Ecto neural progenitor cell (in vitro differentiated cells): ENCODE measurements around the gene EPN1.

Experiments used
- DNase-seq: peaks from one replicate; pipeline ENCODE4 v3.0.0-alpha.2; 2018; ENCODE audit warnings: low spot score

The EPN1 gene

GRCh38 chr19:55646889-55647731 is 27.9 kb upstream of the EPN1 start:
- DNase-seq, result no peak

DNA sequence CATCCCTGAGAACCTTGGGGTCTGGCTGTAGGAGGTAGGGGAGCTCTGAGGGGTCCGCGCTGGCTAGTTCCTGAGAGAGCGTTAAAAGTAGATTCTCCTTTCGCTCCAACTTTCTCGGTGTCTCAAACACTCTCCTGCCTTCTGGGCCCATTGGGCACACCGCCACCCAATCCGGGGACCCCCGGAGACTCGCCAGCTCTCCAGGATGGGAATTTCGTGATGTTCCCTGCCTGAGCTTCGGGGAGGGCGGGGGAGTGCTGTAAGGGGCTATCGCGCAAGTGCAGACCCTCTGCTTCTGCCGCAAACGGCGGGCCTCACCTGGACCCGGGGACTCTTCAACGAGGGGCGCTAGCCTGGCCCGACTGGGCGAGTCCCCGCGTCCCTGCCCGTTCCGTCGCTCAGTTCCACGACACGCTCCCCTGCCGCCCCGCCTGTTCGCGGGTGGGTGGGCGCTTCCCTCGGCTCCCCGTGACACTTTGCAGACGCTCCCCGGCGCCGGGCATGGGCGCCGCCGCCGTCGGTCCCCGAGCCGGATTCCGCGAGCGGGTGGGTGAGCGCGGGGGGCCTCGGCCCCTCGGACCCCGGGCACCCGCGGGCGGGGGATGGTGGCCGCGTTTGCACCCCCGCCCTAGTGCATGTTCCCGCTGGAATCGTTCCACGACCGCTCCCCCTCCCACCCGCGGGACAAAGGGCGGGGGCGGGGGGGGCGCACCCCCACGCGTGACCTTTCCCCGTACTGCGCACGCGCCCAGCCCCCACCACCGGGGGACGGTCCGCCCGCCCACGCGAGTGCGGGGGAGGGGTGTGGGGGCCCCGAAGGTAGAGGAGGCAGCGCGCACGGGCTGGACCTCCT is 27.1 kb upstream of the EPN1 start, which contains the start of gene CCDC106:
Gene CCDC106 (plus strand): TSS at position 481 of the 853 bp plus-strand sequence. CDS start 835 bp downstream, outside the sequence.
- DNase-seq, result peak; percentile 87

DNA sequence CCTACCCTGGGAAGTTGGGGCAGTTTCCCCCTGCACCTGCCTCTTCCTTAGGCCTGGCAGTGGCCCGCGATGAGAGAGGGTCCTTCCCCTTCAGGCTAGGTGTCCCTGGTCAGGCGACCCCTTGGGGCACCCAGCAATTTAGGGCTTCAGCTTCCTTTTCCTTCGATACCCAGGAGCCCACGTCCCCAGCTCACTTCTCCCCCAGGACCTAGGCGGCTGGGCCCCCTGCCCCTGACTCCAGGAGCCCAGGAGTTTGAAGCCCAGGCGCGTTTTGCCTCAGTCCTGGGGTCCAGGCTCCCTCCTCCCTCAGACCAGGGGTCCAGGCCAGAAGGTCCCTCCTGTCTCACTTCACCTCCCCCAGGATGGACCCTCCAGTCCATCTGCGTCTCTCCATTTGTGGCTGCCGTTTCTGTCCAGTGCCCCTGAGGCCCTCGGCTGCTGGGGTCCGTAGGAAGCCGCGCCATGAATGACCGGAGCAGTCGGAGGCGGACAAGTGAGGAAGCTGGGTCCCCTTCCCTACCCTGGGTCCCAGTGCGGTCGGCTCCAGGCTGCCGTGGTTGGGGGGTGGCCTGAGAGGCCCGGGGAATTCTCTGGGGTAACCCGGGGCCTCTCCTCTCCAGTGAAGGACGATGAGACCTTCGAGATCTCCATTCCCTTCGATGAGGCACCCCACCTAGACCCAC is 26.3 kb upstream of the EPN1 start:
- DNase-seq, result no peak

DNA sequence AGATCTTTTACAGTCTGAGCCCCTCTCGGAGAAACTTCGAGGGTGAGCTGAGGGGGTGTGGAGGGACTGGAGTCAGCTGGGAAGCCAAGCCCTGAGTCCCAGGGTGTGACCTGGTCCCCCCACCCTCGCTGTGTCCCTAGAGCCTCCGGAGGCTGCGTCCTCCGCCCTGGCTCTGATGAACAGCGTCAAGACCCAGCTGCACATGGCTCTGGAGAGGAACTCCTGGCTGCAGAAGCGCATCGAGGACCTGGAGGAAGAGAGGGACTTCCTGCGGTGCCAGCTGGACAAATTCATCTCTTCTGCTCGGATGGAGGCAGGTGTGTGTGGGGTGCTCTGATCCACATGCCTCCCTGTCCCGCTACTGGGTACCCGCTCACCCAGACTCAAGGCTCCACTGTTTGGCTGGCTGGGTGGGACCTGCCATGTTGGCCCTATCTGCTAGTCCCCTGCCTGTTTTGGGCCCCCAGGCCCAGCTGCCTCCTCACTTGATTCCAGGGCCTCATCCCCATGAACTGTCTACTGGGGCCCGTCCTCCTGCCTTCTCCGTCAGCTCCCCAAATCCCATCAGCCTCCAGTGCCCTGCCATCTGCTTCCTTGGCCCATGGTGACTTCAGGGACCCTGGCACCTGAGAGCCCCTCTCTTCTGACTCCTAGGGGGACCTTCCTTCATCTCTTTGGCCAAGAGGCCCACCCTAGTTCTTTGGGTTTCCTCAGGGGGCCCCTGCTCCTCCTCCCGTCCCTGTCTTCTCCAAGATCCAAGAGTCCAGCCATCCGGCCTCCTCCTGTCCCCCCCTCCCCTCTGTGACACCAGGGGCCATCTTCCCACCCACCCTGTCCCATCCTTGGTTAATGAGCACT is 25.5 kb upstream of the EPN1 start:
- no peak for DNase-seq

DNA sequence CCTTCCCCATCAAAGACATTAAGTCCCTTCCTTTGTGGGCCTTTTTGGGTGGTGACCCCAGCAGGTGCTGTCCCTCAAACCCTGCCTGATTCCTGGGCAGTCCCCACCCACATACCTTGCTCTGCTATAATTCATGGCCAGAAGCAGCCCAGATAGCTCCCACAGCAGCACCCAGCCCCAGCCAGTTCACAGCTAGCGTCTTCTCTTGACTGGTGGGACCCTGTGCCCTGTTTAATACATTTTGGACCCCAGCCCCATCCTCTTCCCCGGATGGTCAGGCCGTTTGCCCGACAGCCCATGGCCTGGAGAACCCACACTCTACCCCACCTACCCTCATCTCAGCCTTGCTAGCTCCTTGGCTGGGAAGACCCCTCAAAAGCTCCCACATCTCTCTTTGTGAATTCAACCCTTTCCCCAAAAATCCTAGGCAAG is 24.9 kb upstream of the EPN1 start:
- DNase-seq, result no peak

DNA sequence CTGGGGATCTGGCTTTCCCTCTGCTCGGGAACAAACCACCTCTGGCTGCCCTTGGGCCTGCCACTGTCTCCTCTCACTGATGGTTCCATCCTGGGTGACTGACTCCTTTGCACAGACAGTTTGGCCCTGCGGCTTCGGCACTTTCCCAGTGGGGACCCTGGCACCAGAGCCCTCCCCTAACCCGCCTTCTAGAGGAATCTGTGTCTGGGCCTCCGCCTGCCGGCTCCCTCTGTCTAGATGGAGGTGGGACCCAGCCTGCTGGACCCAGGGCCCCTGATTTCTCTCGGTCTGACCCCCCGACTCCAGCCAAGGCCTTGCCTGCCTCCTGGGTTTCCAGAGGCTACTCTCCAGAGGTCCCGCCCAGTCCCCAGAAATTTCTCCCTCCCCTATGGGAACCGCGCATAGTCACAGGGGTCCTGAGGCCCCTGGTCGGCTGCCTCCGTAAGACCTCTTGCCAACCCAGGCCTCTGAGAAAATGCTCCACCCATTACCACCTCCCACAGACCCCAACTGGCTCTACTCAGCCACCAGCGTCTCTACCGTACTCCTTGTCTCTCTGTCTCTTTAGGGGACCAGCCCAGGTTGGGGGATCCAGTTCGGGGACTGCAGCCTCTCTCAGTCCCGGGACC is 24.3 kb upstream of the EPN1 start:
- DNase-seq, result no peak

- DNase-seq, result no peak
Observed at GRCh38 chr19:55651236-55651635, 23.8 kb upstream of the EPN1 start.

DNA sequence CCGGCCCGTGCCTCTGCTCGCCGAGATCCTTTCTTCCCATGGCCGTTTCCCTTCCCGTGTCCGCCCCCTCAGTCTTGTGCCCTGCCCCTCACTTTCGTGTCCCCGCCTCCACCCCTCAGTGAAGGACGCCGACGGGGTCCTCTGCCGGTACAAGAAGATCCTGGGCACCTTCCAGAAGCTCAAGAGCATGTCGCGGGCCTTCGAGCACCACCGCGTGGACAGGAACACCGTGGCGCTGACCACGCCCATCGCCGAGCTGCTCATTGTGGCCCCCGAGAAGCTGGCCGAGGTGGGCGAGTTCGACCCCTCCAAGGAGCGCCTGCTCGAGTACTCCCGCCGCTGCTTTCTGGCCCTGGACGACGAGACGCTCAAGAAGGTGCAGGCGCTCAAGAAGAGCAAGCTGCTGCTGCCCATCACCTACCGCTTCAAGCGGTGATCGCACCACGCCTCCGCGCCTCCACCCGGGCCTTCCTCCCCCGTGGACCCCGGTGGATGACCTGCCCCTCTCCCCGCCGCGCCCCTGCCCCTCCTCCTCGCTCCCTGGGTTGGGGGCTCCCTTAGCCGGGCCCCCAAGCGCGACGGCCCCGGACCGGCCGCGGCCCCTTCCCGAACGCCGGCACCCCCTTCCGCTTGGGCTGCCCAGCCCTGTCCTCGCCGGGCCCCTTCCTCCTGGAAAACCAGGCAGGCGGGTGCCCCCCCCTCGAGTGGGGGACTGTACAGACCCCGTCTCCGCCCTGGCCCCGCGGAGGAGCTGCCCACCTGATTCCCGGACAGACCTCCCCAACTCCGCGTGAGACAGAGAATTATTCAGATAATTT is 22.5 kb upstream of the EPN1 start:
- DNase-seq, result peak; percentile 71

DNA sequence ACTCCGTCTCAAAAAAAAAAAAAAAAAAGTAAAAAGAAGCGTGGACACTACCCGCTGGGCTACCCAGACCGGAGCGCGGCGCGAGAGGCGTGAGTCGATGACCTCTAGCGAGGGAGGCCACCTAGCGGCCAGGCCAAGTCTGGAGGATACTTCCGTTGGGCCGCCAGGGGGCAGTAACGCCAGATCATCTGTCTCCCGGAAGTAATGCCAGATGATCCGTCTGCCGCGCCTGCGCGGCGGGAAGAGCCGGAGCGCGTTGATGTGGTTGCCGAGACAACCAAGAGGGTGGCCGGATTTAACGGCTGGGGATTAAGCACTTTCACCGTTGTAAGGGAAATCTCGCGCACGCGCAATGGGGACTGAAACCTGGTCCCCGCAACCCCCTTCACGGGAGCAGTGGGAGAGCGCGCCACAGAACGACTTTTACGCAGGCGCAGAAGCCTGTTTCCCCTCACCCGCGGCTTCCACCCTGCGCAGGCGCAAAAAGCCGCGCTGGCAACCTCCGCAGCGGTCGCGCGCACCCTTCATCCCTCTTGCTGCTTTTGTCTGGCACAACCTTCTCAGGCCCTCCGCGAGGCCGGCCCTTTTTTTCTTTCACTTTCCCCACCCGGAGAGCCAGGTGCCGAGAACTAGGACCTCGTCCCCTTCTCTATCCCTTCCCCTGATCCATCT is 21.2 kb upstream of the EPN1 start:
- DNase-seq, result peak; percentile 98

- peak; percentile 100 for DNase-seq
Observed at GRCh38 chr19:55654323-55654867, 20.6 kb upstream of the EPN1 start.

GRCh38 chr19:55654868-55655647 is 20.0 kb upstream of the EPN1 start, which contains the start of gene U2AF2:
Gene U2AF2 (plus strand): TSS chr19:55655035. CDS start chr19:55655105, 70 bp downstream.
- peak; percentile 98 for DNase-seq

DNA sequence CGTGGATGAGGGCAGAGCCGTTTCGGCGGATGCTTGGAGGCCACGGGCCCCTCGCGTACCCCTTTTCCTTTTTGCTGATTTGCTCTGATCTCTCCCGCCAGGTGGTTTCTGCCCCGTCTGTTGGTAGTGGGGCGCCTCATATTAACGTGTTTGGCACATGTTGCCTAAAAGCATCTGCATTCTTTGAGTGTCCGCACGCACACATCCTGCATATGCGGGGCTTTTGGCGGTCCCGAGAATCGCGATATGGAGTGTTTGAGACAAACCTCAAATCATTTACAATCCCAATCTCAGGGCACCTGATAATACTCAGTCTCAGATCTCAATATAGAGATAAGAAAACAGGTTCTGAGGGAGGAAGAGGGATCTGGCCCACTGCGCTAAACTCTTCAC is 19.4 kb upstream of the EPN1 start:
- DNase-seq, result no peak

DNA sequence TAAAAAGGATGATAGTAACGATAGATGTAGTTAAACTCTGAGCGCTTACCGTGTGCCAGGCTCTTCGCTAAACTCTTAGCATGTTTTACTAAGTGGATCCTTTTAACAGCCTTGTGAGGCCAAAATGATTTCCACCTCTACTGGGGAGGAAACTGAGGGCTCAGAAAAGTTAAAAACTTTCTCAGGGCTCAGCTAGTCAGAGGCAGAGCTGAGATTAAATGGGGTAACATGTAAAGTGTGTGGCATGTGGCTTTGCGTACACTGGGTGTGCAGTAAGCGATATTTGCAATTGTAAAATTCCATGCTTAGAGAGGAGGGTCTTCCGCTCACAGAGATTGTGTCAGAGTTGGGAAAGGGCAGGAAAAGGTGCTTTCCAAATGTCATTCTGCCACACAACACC is 18.5 kb upstream of the EPN1 start:
- no peak for DNase-seq

DNA sequence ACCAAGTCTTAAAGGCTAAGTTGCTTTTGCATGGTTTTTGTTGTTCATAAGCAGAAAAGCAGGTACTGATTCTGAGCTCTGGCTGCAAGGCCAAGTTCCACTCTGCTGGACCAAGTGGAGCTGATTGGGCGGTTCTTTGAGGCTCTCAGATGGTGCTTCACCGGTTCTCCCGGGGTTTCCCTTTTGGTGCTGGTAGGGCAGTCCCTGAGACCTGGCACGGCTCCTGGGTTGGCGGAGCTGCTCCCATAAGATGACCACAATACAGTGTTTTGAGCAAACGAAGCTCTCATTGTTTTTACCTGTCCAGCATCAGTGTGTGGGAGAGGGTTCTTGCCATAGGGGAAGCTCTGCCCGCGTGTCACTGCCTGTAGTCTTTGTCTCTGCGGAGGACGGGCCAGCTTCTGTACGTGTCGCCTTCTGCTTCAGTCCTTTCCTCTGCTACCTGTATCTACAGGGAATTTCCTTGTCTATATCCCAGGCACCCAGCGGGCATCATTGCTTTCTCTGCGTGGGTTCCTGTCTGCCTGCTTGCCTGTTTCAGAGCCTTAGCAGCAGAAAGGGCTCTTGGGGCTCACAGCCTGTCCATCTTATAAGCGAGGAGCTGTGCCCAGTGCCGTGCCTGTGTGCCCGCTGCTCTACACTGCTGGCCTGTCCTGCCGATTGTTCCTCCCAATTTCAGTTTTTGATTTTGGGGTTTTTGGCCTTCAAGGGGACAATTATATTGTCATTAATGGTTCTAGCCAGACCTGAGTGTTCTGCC is 17.9 kb upstream of the EPN1 start:
- DNase-seq, result no peak

DNA sequence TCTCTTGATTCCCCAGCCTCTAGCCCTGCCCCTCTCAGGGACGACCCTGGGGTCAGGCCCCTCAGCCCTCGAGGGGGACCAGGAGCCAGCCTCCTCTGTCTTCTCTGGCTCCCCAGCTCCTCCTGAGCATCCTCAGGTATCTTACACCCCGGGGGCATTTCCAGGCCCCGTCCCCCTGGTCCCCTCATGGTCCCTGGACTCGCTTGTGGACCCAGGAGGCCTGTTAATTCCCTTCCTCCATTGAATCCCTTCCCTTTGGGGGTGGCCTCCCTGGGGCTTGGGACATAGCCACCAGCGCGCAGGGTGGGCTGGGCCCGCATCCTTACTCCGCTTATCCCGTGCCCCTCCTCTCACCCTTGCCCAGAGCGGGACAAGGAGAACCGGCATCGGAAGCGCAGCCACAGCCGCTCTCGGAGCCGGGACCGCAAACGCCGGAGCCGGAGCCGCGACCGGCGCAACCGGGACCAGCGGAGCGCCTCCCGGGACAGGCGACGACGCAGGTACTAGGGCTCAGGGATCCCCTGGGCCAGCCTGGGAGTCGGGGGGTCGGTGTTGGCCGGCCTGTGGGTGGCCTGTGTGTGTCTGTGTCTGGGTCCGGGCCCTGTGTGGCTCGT is 16.1 kb upstream of the EPN1 start:
- DNase-seq, result no peak

DNA sequence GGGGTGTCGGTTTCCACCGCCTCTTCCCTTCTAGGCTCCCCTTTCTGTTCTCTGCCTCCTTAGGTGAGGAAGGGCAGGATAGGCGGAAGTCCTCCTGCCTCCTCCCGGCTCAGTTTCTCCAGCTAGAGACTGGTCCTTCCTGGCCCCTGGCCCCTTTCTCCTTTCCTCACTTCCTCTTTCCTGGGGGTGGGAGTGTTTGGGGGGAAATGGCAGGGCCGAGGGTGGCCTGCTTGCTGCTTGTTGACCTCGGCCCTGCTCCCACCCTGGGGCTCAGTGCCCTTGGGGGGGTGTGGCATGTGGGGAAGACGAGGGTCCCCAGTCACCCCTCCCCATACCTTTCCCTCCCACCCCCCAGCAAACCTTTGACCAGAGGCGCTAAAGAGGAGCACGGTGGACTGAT is 15.2 kb upstream of the EPN1 start:
- no peak for DNase-seq

DNA sequence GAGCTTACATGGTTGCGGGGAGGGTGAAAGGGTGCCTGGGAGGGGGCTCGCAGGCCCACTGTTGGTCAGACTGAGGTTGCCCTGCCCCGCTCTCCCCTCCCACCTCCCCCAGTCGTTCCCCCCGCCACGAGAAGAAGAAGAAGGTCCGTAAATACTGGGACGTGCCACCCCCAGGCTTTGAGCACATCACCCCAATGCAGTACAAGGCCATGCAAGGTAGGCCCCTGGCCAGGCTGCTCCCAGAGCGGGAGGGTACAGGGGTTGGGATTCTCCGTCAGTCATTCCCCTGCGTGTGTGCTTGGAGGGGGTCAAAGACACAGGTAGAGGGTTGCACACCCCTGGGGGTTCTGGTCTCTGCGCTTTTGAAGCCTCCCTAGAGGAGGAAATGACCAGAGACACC is 14.6 kb upstream of the EPN1 start:
- no peak for DNase-seq
